Renal cortex interstitium (tissue), 11 donors: ENCODE measurements around the gene ISG20. TPM values are rescaled to one million over a fixed set of nuclear protein-coding genes. Genes with fewer than 3 reads are reported as not detected.
A peak's percentile ranks its signal among the peaks of the same experiment; 100 is the strongest.

ENCODE experiments used
- DNase-seq, 11 donors: peaks; one replicate each; pipeline ENCODE4 v3.0.0-alpha.2; 2013; ENCODE audit warnings: low read depth in 9 of 11, low spot score in 4 of 11; ENCODE audit errors: extremely low read depth in 1 of 11
- polyA plus RNA-seq, 3 donors: library from polyadenylated mRNA; unstranded; fragments of 120-200 nt; gene quantifications; one replicate each; pipeline ENCODE4 v1.2.1, GENCODE V29; 2013; ENCODE audit not compliant: insufficient read length in 3 of 3

Gene ISG20
- polyA plus RNA-seq, 3 donors, result 0.80 to 1.5 (median 1.5) TPM

DNA sequence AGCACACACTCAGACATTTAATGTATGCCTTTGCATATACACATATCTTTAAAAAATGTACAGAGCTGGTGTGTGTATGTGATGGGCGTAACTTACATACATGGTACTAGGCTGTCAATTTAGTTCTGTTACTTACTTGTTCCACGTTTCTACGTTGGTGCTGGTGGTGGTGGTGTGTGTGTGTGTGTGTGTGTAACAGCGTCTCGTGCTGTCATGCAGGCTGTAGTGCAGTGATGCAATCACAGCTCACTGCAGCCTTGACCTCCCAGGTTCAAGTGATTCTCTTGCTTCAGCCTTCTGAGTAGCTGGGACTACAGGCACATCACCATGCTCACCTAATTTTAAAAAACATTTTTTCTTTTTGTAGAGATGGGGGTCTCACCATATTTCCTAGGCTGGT, 64.2 kb downstream of the ISG20 start:
- no peak for DNase-seq

DNA sequence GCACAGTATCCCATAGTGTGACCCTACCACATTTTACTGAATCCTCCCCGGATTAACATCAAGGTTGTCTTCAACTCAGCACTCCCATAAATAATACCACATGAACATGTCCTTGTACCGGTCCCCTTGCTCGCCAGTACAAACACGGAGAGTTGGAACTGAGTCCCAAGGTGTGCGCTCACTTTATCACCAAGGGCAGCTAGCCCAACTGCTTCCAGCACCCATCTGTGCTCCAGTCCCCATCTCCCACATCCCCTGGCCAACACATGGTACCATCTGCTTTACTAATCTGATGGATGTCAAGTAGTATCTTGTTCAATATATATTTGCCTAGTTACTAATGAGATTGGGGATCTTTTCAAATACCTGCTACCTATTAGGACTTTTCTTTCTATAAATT, 64.7 kb downstream of the ISG20 start:
- no peak for DNase-seq

DNA sequence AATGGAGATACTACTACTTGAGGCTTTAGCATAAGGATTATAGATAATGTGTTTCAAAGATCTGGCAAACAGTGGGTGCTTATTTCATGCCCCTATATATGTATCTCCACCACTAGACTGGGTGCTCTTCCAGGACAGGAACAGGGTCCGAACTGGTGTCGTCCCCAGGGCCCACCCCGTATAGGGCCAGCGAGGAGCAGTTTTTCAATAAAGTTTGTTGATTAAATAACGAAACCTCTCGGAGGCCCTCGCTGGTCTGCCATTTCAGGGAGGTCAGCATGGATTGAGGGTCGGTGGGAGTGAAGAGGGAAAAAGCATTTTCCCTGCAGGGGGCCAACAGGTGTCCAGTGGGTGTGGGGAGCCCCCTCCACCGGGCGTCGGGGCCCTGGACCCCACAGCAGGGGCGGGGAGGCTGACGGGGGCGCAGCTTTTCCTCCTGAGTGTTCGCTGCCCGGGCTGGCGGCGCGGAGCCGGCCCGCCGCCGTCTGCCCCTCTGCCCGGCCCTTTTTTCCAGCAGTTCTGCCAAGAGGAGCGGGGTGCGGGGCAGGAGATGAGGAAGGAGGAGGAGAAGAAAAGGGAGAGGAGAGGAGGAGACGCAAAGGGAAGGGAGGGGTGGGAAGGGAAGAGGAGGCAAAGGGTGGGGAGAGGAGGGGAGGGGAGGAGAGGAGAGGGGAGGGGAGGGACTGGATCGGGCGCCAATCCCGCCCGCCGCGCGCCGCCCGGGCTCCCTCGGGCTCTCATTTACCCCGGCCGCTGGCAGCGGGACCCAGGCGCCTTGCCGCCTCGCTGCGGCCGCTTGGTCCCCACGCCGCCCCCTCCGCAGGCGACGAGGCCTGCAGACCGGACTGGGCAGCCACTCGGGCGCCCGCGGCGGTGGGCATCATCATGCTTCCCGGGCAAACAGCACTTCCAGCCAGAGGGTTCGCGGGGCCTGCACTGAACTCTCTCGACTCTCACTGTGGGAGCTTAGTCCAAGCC, 66.3 kb downstream of the ISG20 start:
- DNase-seq, result peak in 9 of 11 donors; percentile 15 to 39 (median 31)

DNA sequence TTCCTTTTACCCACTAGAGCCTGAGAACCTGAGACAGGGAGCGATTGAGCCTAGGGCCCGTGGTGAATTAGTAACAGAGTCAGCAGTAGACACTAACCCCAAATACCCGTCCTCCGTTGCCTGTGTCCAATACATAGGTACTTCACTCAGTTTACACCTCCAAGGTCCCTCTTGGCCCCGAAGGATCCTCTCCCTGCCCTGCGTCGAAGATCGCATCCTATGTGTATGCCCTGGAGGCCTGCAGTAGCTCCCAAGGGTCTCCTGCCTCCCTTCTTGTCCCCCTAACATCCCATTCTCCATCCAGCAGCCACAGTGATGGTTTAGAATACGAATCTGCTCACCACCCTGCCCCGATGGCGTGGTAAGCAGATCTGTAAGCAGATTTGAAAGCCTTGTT, 67.0 kb downstream of the ISG20 start:
- no peak for DNase-seq

Other genes with a start within 250 kb of the ISG20 start
- 10 to 100 TPM; 30.5 to 36.2 (median 32.7) TPM for gene MRPL46, start 171.6 kb upstream of the ISG20 start, polyA plus RNA-seq
- 10 to 100 TPM; 37.1 to 48.7 (median 45.7) TPM for gene MRPS11, start 171.3 kb upstream of the ISG20 start, polyA plus RNA-seq
- 10 to 100 TPM; 10.5 to 18.6 (median 13.8) TPM for gene DET1, start 92.3 kb upstream of the ISG20 start, polyA plus RNA-seq
- gene AEN, start 17.7 kb upstream of the ISG20 start, polyA plus RNA-seq, result 1 to 10 TPM; 5.6 to 6.9 (median 5.8) TPM
- gene ACAN, start 164.4 kb downstream of the ISG20 start, polyA plus RNA-seq, result 1 to 10 TPM; 2.8 to 4.1 (median 3.3) TPM